ENCODE data around the gene GSTK1.

- TF ChIP-seq CREB1 (IDR thresholded peaks at IDR 0.05; ENCODE audit: low read depth) (no peak), YY1 (IDR thresholded peaks at IDR 0.05; ENCODE audit: low read depth) (no peak), MAX (IDR thresholded peaks at IDR 0.05) (no peak), EP300 (IDR thresholded peaks at IDR 0.05; ENCODE audit: borderline replicate concordance) (no peak), REST (IDR thresholded peaks at IDR 0.05; ENCODE audit: low read depth) (no peak), TEAD4 (IDR thresholded peaks at IDR 0.05) (no peak), EGR1 (IDR thresholded peaks at IDR 0.05) (no peak)
Observed at GRCh38 chr7:143236408-143236990, 26.7 kb upstream of the GSTK1 start.
